Panc1 (cell line): ENCODE measurements around the gene KMT2E. TPM values are rescaled to one million over a fixed set of nuclear protein-coding genes. Genes with fewer than 3 reads are reported as not detected.

ENCODE experiments used
- ATAC-seq: fragments of 200-7000 bp; cut with Tn5 transposase; 2 replicates; pipeline ENCODE4 v1.9.1; 2020; ENCODE audit warnings: mild to moderate bottlenecking, moderate library complexity
- BruUV-seq: library from RNA; stranded (reverse); fragments of 400-500 nt; replicated peaks from 2 replicates; lab custom pipeline; 2021; lab: Mats Ljungman, UMichigan
- CTCF ChIA-PET: fragments of 300-600 bp; sonication (Branson Sonifier 250); formaldehyde crosslinking; loops from one replicate; lab custom pipeline; 2022; ENCODE audit warnings: antibody characterized with exemption; lab: Charles Lee
- POLR2A ChIA-PET: fragments of 300-600 bp; sonication (Branson Sonifier 250); formaldehyde crosslinking; loops from one replicate; lab custom pipeline; 2022; ENCODE audit warnings: antibody characterized with exemption; lab: Charles Lee
- DNase-seq: peaks from one replicate; pipeline ENCODE4 v3.0.0-alpha.2; 2010; ENCODE audit warnings: low read depth, low spot score
- H3K27ac ChIP-seq: 2 replicates; pipeline ENCODE4 v1.5.1; 2011; ENCODE audit warnings: mild to moderate bottlenecking, low read length, inconsistent platforms
- H3K27me3 ChIP-seq: fragments of 200-500 bp; sonication (Bioruptor generic); 2 replicates; pipeline ENCODE4 v1.6.0; 2014; ENCODE audit warnings: low read length, inconsistent platforms; ENCODE audit not compliant: control insufficient read depth, insufficient read depth
- H3K36me3 ChIP-seq: fragments of 200-500 bp; sonication (Bioruptor generic); 2 replicates; pipeline ENCODE4 v1.5.1; 2014; ENCODE audit warnings: inconsistent platforms, mild to moderate bottlenecking, low read length, moderate library complexity; ENCODE audit not compliant: control insufficient read depth, insufficient read depth
- H3K4me1 ChIP-seq: 2 replicates; pipeline ENCODE4 v1.5.1; 2011; ENCODE audit warnings: inconsistent platforms, mild to moderate bottlenecking, low read length, moderate library complexity; ENCODE audit not compliant: control insufficient read depth, insufficient read depth
- H3K4me3 ChIP-seq, 2 experiments: 2 replicates each; pipeline ENCODE4 v1.5.1; 2011 to 2012; ENCODE audit warnings: low read depth in 2 of 2, low read length in 2 of 2, mild to moderate bottlenecking in 2 of 2, inconsistent platforms in 1 of 2, moderate library complexity in 1 of 2
- H3K9me3 ChIP-seq: fragments of 200-500 bp; sonication (Bioruptor generic); 2 replicates; pipeline ENCODE4 v1.5.1; 2014; ENCODE audit warnings: low read depth, mild to moderate bottlenecking, inconsistent platforms, low read length, moderate library complexity; ENCODE audit not compliant: control insufficient read depth, insufficient read depth
- POLR2AphosphoS5 ChIP-seq: IDR thresholded peaks from 2 replicates; pipeline ENCODE4 v1.6.1; 2012; ENCODE audit warnings: mild to moderate bottlenecking, low read depth, low read length, moderate library complexity
- SIN3A ChIP-seq: IDR thresholded peaks from 2 replicates; pipeline ENCODE4 v1.6.1; 2012; ENCODE audit warnings: low read depth, mild to moderate bottlenecking, low read length, moderate library complexity, borderline replicate concordance; ENCODE audit not compliant: insufficient read depth
- TCF7L2 ChIP-seq: IDR thresholded peaks from 2 replicates; pipeline ENCODE4 v1.6.1; 2011; ENCODE audit warnings: mild to moderate bottlenecking, low read depth, low read length, inconsistent platforms
- in situ Hi-C: cut with HindIII; loops from 2 replicates; pipeline ENCODE4 v1.10.0; 2016; ENCODE audit warnings: low sequenced_read_pairs, low pct_unique_long_range_greater_than_20kb
- intact Hi-C: fragments of 100-400 bp; cut with micrococcal nuclease; formaldehyde crosslinking; loops from one replicate; pipeline ENCODE4 v1.10.0; 2022; ENCODE audit not compliant: unreplicated experiment
- total RNA-seq: library from RNA; stranded (reverse); gene quantifications from one replicate; pipeline ENCODE4 v1.2.1, GENCODE V29; 2021; ENCODE audit not compliant: unreplicated experiment
- TF ChIP-seq, protein P1 (sequence below): fragments of 450-650 bp; IDR thresholded peaks from 2 replicates; pipeline ENCODE4 v1.5.1; 2017; ENCODE audit warnings: mild to moderate bottlenecking
- TF ChIP-seq, protein P2 (sequence below), 2 experiments: IDR thresholded peaks; 2 replicates each; pipeline ENCODE4 v1.6.1; 2011 to 2012; ENCODE audit warnings: low read depth in 2 of 2, control low read depth in 1 of 2, low read length in 1 of 2, mild to moderate bottlenecking in 1 of 2, moderate library complexity in 1 of 2; ENCODE audit not compliant: insufficient read depth in 1 of 2

KMT2E gene
- total RNA-seq, 1 experiment from 2014 or later: 51.4 TPM

DNA sequence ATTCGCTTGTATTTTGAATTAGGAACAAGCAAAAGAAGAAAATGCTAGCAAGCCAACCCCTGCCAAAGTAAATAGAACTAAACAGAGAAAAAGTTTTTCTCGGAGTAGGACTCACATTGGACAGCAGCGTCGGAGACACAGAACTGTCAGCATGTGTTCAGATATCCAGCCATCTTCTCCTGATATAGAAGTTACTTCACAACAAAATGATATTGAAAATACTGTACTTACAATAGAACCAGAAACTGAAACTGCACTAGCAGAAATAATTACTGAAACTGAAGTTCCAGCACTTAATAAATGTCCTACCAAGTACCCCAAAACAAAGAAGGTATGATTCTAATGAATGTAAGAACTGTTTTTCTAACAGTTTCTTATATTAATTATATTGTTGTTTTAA lies 87.9 kb downstream of the KMT2E start:
- Histone ChIP-seq H3K9me3 (no peaks in the 10 kb centered on the region), H3K4me1 (no peaks in the 10 kb centered on the region), H3K27ac (no peak overlapping the region), H3K36me3 (peaks cover 32% of the 10 kb centered on the region), H3K4me3 (no peak overlapping the region), H3K27me3 (no peaks in the 10 kb centered on the region)
- intact Hi-C loops: no loop called here
- BruUV-seq: no TSS peak
- ChIA-PET POLR2A (no interaction called here), CTCF (interaction anchor here (0.6 kb wide), 1 partner anchor 87 kb away, joined by 11 read pairs; no protein-coding TSS in a partner anchor)
- TF ChIP-seq, protein P1, sequence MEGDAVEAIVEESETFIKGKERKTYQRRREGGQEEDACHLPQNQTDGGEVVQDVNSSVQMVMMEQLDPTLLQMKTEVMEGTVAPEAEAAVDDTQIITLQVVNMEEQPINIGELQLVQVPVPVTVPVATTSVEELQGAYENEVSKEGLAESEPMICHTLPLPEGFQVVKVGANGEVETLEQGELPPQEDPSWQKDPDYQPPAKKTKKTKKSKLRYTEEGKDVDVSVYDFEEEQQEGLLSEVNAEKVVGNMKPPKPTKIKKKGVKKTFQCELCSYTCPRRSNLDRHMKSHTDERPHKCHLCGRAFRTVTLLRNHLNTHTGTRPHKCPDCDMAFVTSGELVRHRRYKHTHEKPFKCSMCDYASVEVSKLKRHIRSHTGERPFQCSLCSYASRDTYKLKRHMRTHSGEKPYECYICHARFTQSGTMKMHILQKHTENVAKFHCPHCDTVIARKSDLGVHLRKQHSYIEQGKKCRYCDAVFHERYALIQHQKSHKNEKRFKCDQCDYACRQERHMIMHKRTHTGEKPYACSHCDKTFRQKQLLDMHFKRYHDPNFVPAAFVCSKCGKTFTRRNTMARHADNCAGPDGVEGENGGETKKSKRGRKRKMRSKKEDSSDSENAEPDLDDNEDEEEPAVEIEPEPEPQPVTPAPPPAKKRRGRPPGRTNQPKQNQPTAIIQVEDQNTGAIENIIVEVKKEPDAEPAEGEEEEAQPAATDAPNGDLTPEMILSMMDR: no peak
- no peak for TF ChIP-seq SIN3A
- TF ChIP-seq, protein P2, sequence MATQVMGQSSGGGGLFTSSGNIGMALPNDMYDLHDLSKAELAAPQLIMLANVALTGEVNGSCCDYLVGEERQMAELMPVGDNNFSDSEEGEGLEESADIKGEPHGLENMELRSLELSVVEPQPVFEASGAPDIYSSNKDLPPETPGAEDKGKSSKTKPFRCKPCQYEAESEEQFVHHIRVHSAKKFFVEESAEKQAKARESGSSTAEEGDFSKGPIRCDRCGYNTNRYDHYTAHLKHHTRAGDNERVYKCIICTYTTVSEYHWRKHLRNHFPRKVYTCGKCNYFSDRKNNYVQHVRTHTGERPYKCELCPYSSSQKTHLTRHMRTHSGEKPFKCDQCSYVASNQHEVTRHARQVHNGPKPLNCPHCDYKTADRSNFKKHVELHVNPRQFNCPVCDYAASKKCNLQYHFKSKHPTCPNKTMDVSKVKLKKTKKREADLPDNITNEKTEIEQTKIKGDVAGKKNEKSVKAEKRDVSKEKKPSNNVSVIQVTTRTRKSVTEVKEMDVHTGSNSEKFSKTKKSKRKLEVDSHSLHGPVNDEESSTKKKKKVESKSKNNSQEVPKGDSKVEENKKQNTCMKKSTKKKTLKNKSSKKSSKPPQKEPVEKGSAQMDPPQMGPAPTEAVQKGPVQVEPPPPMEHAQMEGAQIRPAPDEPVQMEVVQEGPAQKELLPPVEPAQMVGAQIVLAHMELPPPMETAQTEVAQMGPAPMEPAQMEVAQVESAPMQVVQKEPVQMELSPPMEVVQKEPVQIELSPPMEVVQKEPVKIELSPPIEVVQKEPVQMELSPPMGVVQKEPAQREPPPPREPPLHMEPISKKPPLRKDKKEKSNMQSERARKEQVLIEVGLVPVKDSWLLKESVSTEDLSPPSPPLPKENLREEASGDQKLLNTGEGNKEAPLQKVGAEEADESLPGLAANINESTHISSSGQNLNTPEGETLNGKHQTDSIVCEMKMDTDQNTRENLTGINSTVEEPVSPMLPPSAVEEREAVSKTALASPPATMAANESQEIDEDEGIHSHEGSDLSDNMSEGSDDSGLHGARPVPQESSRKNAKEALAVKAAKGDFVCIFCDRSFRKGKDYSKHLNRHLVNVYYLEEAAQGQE (IDR thresholded peaks at IDR 0.05; ENCODE audit: insufficient read depth in 1 of 2, low read depth in 2 of 2, low read length in 1 of 2): no peak
- TF ChIP-seq TCF7L2: no peak
- no peak for TF ChIP-seq POLR2AphosphoS5
- in situ Hi-C loops: no loop called here
- DNase-seq (no peak), ATAC-seq (no peak)

DNA sequence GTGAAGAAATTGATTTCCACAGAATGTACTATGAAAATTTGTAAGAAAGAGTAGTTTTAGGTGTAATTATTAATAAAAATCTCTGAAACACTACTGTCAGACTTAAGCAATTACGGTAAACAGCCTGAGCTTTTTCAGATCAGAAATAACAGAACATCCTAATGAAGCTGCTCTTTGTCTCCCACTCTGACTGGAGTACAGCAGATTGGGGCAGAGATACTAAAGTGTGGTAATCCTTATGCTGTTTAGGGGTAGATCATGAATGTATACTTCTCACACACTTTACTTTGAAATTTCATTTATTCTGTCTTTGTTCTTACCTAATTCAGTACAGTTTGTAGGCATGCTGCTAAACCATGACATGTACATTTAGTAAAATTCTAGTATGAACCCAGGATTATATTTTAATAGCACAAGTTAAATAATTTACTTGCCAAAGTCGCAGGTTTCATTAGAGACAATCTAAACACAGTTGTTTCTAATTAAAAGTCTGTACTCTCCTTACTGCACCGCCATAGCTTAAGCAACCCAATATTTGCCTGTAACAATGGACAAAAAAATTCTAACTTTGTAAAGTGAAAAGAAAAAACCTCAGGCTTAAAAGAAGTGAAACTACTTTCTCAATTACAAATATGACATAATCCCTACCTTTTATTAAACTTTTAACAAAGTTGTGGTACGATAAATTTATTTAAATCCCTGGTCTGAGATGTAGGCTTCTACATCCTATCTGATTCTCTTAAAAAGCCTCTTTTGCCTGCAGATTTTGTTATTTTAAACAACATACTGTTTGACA lies 88.8 kb downstream of the KMT2E start:
- Histone ChIP-seq H3K27ac (no peak overlapping the region), H3K4me3 (no peak overlapping the region), H3K4me1 (no peaks in the 10 kb centered on the region), H3K27me3 (no peaks in the 10 kb centered on the region), H3K9me3 (no peaks in the 10 kb centered on the region), H3K36me3 (peaks cover 38% of the 10 kb centered on the region)
- BruUV-seq: no TSS peak
- ATAC-seq (no peak), DNase-seq (no peak)
- CTCF ChIA-PET: no interaction called here
- TF ChIP-seq, protein P1: no peak
- TF ChIP-seq, protein P2 (IDR thresholded peaks at IDR 0.05; ENCODE audit: insufficient read depth in 1 of 2, low read depth in 2 of 2, low read length in 1 of 2): no peak
- TF ChIP-seq SIN3A (no peak), TCF7L2 (no peak), POLR2AphosphoS5 (no peak)
- in situ Hi-C loops: no loop called here
- POLR2A ChIA-PET: no interaction called here
- intact Hi-C loops: no loop called here
